ENCODE data around the gene ZNF763.

DNA sequence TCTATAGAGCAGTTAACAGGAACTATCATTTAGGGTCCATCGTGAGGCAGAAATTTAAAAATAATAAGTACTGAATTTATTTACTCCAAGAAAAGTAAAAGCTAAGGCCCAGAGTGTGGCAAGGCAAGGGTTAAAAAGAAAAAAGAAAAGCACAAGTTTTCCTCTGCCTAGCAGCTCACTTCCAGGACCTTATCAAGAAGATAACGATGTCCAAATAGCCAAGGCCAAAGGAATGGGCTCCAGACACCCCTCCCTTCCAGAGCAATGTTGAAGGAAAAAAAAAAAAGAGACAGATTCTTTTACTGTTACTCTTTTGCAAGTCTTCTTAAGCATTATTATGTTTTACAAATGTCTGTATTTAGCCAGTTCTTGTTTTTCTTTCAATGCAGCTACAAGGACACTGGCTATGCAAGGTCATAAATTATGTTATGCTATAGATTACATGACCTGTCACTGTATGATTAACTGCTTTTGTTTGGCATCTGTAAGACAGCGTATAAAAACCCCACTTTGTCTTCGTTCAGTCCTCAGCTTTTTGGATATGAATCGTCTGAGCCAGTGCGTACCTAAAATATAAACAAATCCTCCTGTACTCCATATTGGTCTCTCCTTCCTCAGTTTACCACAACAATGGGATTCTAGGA, 42.9 kb upstream of the ZNF763 start:
- TF ChIP-seq, protein P1, sequence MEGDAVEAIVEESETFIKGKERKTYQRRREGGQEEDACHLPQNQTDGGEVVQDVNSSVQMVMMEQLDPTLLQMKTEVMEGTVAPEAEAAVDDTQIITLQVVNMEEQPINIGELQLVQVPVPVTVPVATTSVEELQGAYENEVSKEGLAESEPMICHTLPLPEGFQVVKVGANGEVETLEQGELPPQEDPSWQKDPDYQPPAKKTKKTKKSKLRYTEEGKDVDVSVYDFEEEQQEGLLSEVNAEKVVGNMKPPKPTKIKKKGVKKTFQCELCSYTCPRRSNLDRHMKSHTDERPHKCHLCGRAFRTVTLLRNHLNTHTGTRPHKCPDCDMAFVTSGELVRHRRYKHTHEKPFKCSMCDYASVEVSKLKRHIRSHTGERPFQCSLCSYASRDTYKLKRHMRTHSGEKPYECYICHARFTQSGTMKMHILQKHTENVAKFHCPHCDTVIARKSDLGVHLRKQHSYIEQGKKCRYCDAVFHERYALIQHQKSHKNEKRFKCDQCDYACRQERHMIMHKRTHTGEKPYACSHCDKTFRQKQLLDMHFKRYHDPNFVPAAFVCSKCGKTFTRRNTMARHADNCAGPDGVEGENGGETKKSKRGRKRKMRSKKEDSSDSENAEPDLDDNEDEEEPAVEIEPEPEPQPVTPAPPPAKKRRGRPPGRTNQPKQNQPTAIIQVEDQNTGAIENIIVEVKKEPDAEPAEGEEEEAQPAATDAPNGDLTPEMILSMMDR (IDR thresholded peaks at IDR 0.05) = no peak
- no peak for TF ChIP-seq POLR2A (IDR thresholded peaks at IDR 0.05)
